ENCODE measurements around the gene CSMD2. TPM values are rescaled to one million over a fixed set of nuclear protein-coding genes. Genes with fewer than 3 reads are reported as not detected.

Gene CSMD2
- total RNA-seq, 6 donors from 2014 or later: 0.39 to 1.0 (median 0.52) TPM

- H3K4me3 ChIP-seq: no peak overlapping the region
- H3K27ac ChIP-seq: no peak overlapping the region
- H3K27me3 ChIP-seq: no peaks in the 10 kb centered on the region
- no peaks in the 10 kb centered on the region for H3K9me3 ChIP-seq
- TF ChIP-seq POLR2AphosphoS5 (IDR thresholded peaks at IDR 0.05) (no peak), CTCF (IDR thresholded peaks at IDR 0.05) (no peak), EP300 (IDR thresholded peaks at IDR 0.05) (no peak), POLR2A (IDR thresholded peaks at IDR 0.05) (no peak)
- ATAC-seq (ENCODE audit: low FRiP score in 2 of 2) (no peak), DNase-seq (no peak)
- 92 to 94% methylated on average over 9 of the region's 9 CpGs for WGBS, 2 donors
- H3K36me3 ChIP-seq: no peaks in the 10 kb centered on the region
- peaks cover 0 to 4% (median 0%) of the 10 kb centered on the region in 4 donors for H3K4me1 ChIP-seq
These were observed 603.5 kb downstream of the CSMD2 start for GRCh38 chr1:33561576-33561975.

- Histone ChIP-seq H3K9me3 (no peaks in the 10 kb centered on the region), H3K27me3 (no peaks in the 10 kb centered on the region), H3K36me3 (no peaks in the 10 kb centered on the region), H3K27ac (no peak overlapping the region), H3K4me3 (no peak overlapping the region), H3K4me1 (peaks cover 0 to 4% (median 0%) of the 10 kb centered on the region in 4 donors)
- no peak for ATAC-seq (ENCODE audit: low FRiP score in 2 of 2)
- DNase-seq: no peak
- TF ChIP-seq EP300 (IDR thresholded peaks at IDR 0.05) (no peak), POLR2A (IDR thresholded peaks at IDR 0.05) (no peak), POLR2AphosphoS5 (IDR thresholded peaks at IDR 0.05) (no peak), CTCF (IDR thresholded peaks at IDR 0.05) (no peak)
- WGBS, 2 donors: 93 to 94% methylated on average over 3 of the region's 3 CpGs
These were observed 604.4 kb downstream of the CSMD2 start for GRCh38 chr1:33560680-33561079.

GRCh38 chr1:33548721-33549120, 616.3 kb downstream of the CSMD2 start:
- DNase-seq (no peak), ATAC-seq (ENCODE audit: low FRiP score in 2 of 2) (no peak)
- H3K36me3 ChIP-seq: no peaks in the 10 kb centered on the region
- WGBS, 2 donors: 82 to 97% methylated on average over 2 of the region's 2 CpGs
- H3K27me3 ChIP-seq: no peaks in the 10 kb centered on the region
- H3K4me3 ChIP-seq: no peak overlapping the region
- no peak overlapping the region for H3K27ac ChIP-seq
- H3K9me3 ChIP-seq: peaks cover 0 to 17% (median 13%) of the 10 kb centered on the region in 4 donors
- TF ChIP-seq EP300 (IDR thresholded peaks at IDR 0.05) (no peak), POLR2AphosphoS5 (IDR thresholded peaks at IDR 0.05) (no peak), CTCF (IDR thresholded peaks at IDR 0.05) (no peak), POLR2A (IDR thresholded peaks at IDR 0.05) (no peak)
- no peaks in the 10 kb centered on the region for H3K4me1 ChIP-seq

- no peak for TF ChIP-seq CTCF (IDR thresholded peaks at IDR 0.05)
- TF ChIP-seq POLR2AphosphoS5 (IDR thresholded peaks at IDR 0.05): no peak
- TF ChIP-seq POLR2A (IDR thresholded peaks at IDR 0.05): no peak
- TF ChIP-seq EP300 (IDR thresholded peaks at IDR 0.05): no peak
- Histone ChIP-seq H3K36me3 (no peaks in the 10 kb centered on the region), H3K9me3 (peaks cover 0 to 17% (median 13%) of the 10 kb centered on the region in 4 donors), H3K27me3 (no peaks in the 10 kb centered on the region), H3K4me3 (no peak overlapping the region), H3K27ac (no peak overlapping the region), H3K4me1 (no peaks in the 10 kb centered on the region)
- ATAC-seq (ENCODE audit: low FRiP score in 2 of 2) (no peak), DNase-seq (no peak)
- WGBS, 2 donors: 87 to 90% methylated on average over 2 of the region's 2 CpGs
These were observed 616.7 kb downstream of the CSMD2 start for GRCh38 chr1:33548319-33548718.

GRCh38 chr1:33547576-33547975, 617.5 kb downstream of the CSMD2 start:
- H3K27ac ChIP-seq: no peak overlapping the region

More at GRCh38 chr1:33547576-33547975, 617.5 kb downstream of the CSMD2 start:
- Histone ChIP-seq H3K4me3 (no peak overlapping the region), H3K9me3 (peaks cover 0 to 17% (median 13%) of the 10 kb centered on the region in 4 donors), H3K36me3 (no peaks in the 10 kb centered on the region), H3K4me1 (no peaks in the 10 kb centered on the region), H3K27me3 (no peaks in the 10 kb centered on the region)
- TF ChIP-seq CTCF (IDR thresholded peaks at IDR 0.05) (no peak), EP300 (IDR thresholded peaks at IDR 0.05) (no peak)
- DNase-seq (no peak), ATAC-seq (ENCODE audit: low FRiP score in 2 of 2) (no peak)
- WGBS, 2 donors: 77 to 81% methylated on average over 3 of the region's 3 CpGs

All from upper lobe of left lung (tissue), 6 donors.